GM19452 (cell line): ENCODE results near the gene LCP1.

Experiments used
- ATAC-seq: cut with Tn5 transposase; IDR thresholded peaks from one replicate; pipeline ENCODE4 v1.9.1; 2021; ENCODE audit not compliant: unreplicated experiment

LCP1 gene

GRCh38 chr13:46103037-46103436 is 78.9 kb downstream of the LCP1 start:
- no peak for ATAC-seq

DNA sequence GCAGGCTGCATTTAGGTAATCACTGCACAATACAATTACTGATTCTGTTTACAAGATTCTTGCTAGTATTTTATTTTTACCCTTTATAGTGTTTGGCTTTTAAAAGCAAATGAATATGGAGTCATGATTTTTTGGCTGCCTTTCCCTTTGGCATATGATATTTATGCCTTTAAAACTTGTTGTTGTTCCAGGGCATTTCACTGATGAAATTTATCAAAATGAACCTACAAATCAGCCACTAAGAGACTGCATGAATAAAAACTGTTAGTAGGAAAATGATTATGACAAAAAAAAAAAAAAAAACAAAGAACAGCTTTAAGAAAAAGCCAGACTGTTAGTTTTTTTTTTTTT is 79.7 kb downstream of the LCP1 start:
- ATAC-seq, result no peak

- ATAC-seq, result no peak
These were observed 80.3 kb downstream of the LCP1 start for GRCh38 chr13:46101484-46102254.

DNA sequence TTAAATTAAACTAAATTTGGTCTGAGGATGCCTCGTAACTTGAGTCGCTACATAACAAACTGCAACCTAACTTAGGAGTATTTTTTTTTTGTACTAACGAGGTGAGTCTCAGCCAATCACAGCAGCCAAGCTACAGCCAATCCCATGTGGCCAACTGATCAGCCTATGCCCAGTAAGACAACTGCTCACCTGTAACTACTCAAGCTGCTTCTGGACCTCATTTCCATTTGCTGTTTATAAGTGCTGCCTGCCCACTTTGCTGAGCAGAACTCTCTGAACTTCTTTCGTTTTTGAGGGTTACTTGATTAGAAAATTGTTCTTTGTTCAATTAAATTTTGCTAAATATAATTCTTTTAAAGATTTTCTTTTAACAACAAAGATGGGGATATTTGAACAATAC is 81.0 kb downstream of the LCP1 start:
- ATAC-seq, result no peak

DNA sequence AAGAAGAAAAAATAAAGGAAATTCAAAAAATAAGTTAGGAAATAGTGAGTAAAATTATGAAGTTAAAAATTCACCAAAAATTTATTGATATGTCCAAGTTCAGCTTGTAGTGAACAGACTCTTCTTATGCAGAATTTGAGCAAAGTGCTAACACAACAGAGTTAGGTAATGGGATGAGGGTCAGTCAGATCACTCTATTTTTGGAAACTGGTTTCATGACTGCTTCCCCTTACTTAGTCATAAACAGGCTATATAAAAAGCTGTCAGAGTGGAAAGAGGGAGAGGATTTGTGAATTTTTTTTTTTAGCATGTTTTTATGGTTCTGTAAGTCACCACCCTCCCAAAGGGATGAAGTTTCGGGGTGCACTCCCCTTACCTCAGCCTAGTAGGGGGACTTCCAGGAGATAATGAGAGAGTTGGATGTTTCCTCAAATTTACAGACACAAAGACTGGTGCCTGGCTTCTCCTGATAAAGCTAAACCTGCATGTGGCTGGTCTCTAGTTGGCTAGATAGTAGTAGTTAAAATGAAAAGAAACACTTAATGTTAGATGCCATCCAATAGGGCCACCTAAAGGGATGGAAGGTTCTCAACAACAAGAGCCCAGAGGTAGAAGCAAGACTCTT is 81.7 kb downstream of the LCP1 start:
- no peak for ATAC-seq

DNA sequence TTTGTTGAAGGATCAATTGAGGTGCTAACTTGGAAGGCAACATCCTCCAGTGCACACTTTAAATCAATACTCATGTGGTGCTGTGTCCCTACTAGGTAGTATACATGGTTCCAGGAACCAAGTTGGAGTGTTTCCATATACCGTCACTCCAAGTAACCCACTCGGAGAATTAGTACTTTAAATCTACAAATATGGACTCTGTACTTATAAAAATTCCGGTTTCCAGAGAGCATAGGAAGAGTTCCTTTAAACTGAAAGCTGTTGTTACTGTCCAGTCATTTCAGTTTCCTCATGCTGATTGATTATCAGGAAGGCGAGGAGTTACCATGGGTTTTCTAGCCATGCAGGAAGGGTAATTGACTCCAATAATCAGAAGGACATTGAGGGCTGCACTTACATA is 84.3 kb downstream of the LCP1 start:
- ATAC-seq, result no peak

DNA sequence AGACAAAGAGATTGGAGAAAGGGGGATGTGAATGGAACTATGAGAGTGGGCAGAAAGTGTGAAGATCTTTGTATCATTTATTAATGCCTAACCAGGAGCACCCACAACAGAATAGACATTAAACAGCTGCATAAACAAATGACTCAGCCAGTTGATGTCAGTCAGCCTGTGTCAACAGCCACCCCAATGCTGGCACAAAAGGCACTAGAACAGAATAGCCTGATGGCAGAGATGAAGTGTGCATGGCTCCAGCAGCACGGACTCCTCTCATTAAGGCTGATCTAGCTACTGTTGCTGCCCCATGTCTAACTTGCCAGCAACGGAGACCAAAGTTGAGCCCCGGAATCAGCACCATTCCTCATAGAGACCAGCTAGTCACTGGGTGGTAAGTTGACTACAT is 85.0 kb downstream of the LCP1 start:
- no peak for ATAC-seq

DNA sequence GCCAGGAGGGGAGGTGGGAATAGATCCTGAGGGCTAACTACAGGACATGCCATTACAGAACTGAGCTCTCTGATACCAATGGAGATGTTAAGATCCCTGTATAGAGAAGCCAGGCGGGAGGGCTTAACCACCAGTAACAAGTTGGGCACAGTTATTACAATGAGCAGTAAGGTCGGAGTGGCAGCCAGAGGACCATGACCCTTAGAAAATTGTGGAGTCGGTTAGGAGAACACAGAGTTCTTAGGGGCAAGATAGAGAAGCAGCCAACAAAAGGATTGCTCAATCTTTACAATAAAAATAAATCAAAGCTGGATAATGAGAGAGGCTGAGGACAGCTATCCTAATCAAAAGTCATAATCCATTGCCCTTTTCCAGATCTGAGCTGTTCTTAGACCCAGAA is 87.5 kb downstream of the LCP1 start:
- no peak for ATAC-seq

GRCh38 chr13:46088821-46089562 is 93.0 kb downstream of the LCP1 start:
- no peak for ATAC-seq

- ATAC-seq, result no peak
These were observed 94.5 kb downstream of the LCP1 start for GRCh38 chr13:46087481-46087880.

GRCh38 chr13:46086985-46087384 is 95.0 kb downstream of the LCP1 start:
- no peak for ATAC-seq

DNA sequence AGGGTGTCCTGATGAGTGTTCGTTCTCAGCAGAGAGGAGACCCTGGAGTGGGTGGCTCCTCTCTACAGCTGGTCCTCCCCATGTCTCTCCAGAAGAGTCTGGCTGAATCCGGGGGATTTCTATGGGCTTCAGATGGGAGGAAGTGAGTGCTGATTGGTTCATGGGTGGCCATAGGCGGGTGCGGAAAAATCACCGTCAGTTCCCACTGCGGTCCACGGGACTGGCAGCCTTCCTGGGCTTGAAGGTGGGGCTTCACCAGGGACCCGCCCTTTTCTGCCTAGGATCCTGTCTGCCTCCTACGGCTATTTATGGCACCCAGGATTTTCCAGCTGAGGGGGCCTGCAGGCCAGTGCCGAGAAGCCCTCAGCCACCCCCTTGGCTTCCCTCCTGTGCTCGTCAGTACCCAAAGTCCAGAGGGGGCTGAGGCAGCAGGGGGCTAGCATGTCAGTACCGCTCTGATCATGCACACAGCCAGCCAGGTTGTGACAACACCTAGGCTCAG is 95.5 kb downstream of the LCP1 start:
- ATAC-seq, result no peak

DNA sequence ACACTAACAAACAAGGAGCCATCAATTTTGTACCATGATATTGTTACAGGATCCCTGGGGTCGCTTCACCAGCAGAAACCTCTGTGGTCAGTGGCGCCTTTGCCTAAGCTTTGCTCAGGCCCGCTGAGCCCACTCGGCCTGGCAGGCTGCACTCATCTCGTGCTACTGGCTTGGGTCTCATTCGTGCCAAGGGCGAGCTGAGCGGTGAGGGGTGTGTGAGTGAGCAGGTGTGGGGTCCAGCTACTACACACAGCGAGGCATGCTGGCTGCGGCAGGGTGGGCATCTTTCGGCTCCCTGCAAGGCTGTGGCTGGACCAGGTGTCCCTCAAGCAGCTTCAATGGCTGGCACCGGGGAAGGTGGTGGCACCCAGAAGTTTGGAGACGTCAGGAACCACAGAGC is 96.2 kb downstream of the LCP1 start:
- ATAC-seq, result no peak

DNA sequence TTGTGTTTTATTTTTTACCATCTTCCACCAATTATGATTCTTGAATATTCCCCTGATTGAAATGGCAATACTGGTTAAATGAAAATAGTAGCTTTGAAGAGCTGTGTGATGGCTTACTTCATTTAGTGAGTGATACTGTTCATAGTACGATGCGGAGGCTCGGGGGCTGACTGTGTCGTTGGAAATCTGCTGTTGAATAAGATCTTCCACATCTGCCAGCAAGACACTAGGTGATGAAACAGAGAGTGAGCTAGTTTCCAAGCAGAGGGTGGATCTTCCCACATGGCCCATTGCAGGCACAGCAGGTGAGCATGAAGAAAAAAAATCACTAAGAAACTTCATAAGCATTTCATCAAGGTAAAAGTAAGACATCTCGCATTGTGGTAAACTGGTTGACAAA is 99.7 kb downstream of the LCP1 start:
- ATAC-seq, result no peak

- ATAC-seq, result no peak
These were observed 102.2 kb downstream of the LCP1 start for GRCh38 chr13:46079770-46080169.

GRCh38 chr13:46077265-46077664 is 104.7 kb downstream of the LCP1 start:
- ATAC-seq, result no peak

GRCh38 chr13:46076827-46077226 is 105.2 kb downstream of the LCP1 start:
- no peak for ATAC-seq
